H9 (cell line): Measurements from ENCODE around the gene MMEL1. TPM values are rescaled to one million over a fixed set of nuclear protein-coding genes. Genes with fewer than 3 reads are reported as not detected.

Experiments
- DNase-seq: peaks from one replicate; pipeline ENCODE4 v3.0.0-alpha.2; 2017
- H2AFZ ChIP-seq: one replicate; pipeline ENCODE4 v1.6.1; 2013; ENCODE audit warnings: mild to moderate bottlenecking, low read length, control low read depth, moderate library complexity
- H2AK5ac ChIP-seq: 2 replicates; pipeline ENCODE4 v1.6.1; 2013; ENCODE audit warnings: low read length, control low read depth, mixed read lengths; ENCODE audit not compliant: insufficient read length
- H2BK120ac ChIP-seq: one replicate; pipeline ENCODE4 v1.6.1; 2013; ENCODE audit warnings: low read depth, mild to moderate bottlenecking, low read length, control low read depth, inconsistent platforms; ENCODE audit not compliant: poor library complexity, severe bottlenecking
- H2BK12ac ChIP-seq: 2 replicates; pipeline ENCODE4 v1.6.1; 2013; ENCODE audit warnings: low read length, control low read depth, mixed read lengths, low read depth; ENCODE audit not compliant: insufficient read length
- H2BK15ac ChIP-seq: 2 replicates; pipeline ENCODE4 v1.6.1; 2013; ENCODE audit warnings: low read depth, low read length, control low read depth
- H2BK20ac ChIP-seq: one replicate; pipeline ENCODE4 v1.6.1; 2013; ENCODE audit warnings: low read depth, mild to moderate bottlenecking, low read length, control low read depth, inconsistent platforms; ENCODE audit not compliant: poor library complexity, severe bottlenecking
- H2BK5ac ChIP-seq: 2 replicates; pipeline ENCODE4 v1.6.1; 2013; ENCODE audit warnings: low read length, control low read depth, mixed read lengths; ENCODE audit not compliant: insufficient read length
- H3K14ac ChIP-seq: 2 replicates; pipeline ENCODE4 v1.6.1; 2013; ENCODE audit warnings: low read length, control low read depth; ENCODE audit not compliant: insufficient read depth
- H3K18ac ChIP-seq: 2 replicates; pipeline ENCODE4 v1.6.1; 2013; ENCODE audit warnings: low read depth, mild to moderate bottlenecking, mixed read lengths, low read length, control low read depth; ENCODE audit not compliant: insufficient read length
- H3K23ac ChIP-seq: 2 replicates; pipeline ENCODE4 v1.6.1; 2013; ENCODE audit warnings: low read length, control low read depth, mixed read lengths, low read depth; ENCODE audit not compliant: insufficient read length
- H3K23me2 ChIP-seq: 2 replicates; pipeline ENCODE4 v1.6.1; 2013; ENCODE audit warnings: low read depth, mild to moderate bottlenecking, mixed read lengths, low read length, control low read depth; ENCODE audit not compliant: insufficient read length, poor library complexity, severe bottlenecking
- H3K27ac ChIP-seq: 2 replicates; pipeline ENCODE4 v1.5.1; 2013; ENCODE audit warnings: low read length, control low read depth, mixed read lengths, low read depth; ENCODE audit not compliant: insufficient read length
- H3K27me3 ChIP-seq: 2 replicates; pipeline ENCODE4 v1.6.1; 2013; ENCODE audit warnings: low read length, control low read depth, inconsistent platforms; ENCODE audit not compliant: insufficient read depth
- H3K4ac ChIP-seq: 2 replicates; pipeline ENCODE4 v1.6.1; 2013; ENCODE audit warnings: low read depth, mild to moderate bottlenecking, control low read depth, inconsistent platforms, low read length, moderate library complexity
- H3K4me1 ChIP-seq: 2 replicates; pipeline ENCODE4 v1.6.1; 2013; ENCODE audit warnings: low read length, control low read depth, inconsistent platforms; ENCODE audit not compliant: insufficient read depth
- H3K4me2 ChIP-seq: 2 replicates; pipeline ENCODE4 v1.6.1; 2013; ENCODE audit warnings: low read length, control low read depth, mixed read lengths; ENCODE audit not compliant: insufficient read length, insufficient read depth
- H3K56ac ChIP-seq: 2 replicates; pipeline ENCODE4 v1.6.1; 2013; ENCODE audit warnings: low read depth, mild to moderate bottlenecking, mixed read lengths, low read length, control low read depth; ENCODE audit not compliant: insufficient read length
- H3K79me1 ChIP-seq: 2 replicates; pipeline ENCODE4 v1.6.1; 2013; ENCODE audit warnings: low read depth, mild to moderate bottlenecking, moderate library complexity, low read length, control low read depth, inconsistent platforms; ENCODE audit not compliant: insufficient read depth, poor library complexity, severe bottlenecking
- H3K79me2 ChIP-seq: 2 replicates; pipeline ENCODE4 v1.6.1; 2013; ENCODE audit warnings: low read length, control low read depth, inconsistent platforms; ENCODE audit not compliant: insufficient read depth
- H3K9ac ChIP-seq: 2 replicates; pipeline ENCODE4 v1.6.1; 2013; ENCODE audit warnings: low read length, control low read depth, mixed read lengths; ENCODE audit not compliant: insufficient read length; ENCODE audit errors: extremely low read depth
- H3K9me3 ChIP-seq: one replicate; pipeline ENCODE4 v1.6.1; 2013; ENCODE audit warnings: low read depth, low read length, inconsistent platforms; ENCODE audit not compliant: control insufficient read depth
- H3T11ph ChIP-seq: one replicate; pipeline ENCODE4 v1.6.1; 2013; ENCODE audit warnings: mild to moderate bottlenecking, low read length, control low read depth, inconsistent platforms
- H4K20me1 ChIP-seq: one replicate; pipeline ENCODE4 v1.6.1; 2013; ENCODE audit not compliant: control insufficient read depth, insufficient read length, insufficient read depth
- H4K5ac ChIP-seq: 2 replicates; pipeline ENCODE4 v1.6.1; 2013; ENCODE audit warnings: low read depth, mild to moderate bottlenecking, mixed read lengths, low read length, control low read depth; ENCODE audit not compliant: insufficient read length
- H4K8ac ChIP-seq: replicated peaks from 2 replicates; pipeline ENCODE4 v1.6.1; 2013; ENCODE audit warnings: low read length, control low read depth, mixed read lengths, low read depth; ENCODE audit not compliant: insufficient read length
- H4K91ac ChIP-seq: 2 replicates; pipeline ENCODE4 v1.6.1; 2013; ENCODE audit warnings: low read depth, mild to moderate bottlenecking, moderate library complexity, mixed read lengths, low read length, control low read depth; ENCODE audit not compliant: insufficient read length
- H3K27ac Mint-ChIP-seq, 3 experiments: 2 replicates in 2 of 3; 3 replicates in 1 of 3; pipeline ENCODE4 v1.8.0; 2020 to 2021; ENCODE audit warnings: mixed read lengths in 3 of 3, mild to moderate bottlenecking in 1 of 3, moderate library complexity in 1 of 3
- H3K27me3 Mint-ChIP-seq: 2 replicates; pipeline ENCODE4 v1.8.0; 2021; ENCODE audit warnings: low read depth, mild to moderate bottlenecking, moderate library complexity, mixed read lengths
- H3K36me3 Mint-ChIP-seq, 3 experiments: 2 replicates in 2 of 3; 3 replicates in 1 of 3; pipeline ENCODE4 v1.8.0; 2020 to 2021; ENCODE audit warnings: low read depth in 3 of 3, mixed read lengths in 3 of 3; ENCODE audit not compliant: insufficient read depth in 1 of 3
- H3K4me1 Mint-ChIP-seq, 2 experiments: 2 replicates each; pipeline ENCODE4 v1.8.0; 2020; ENCODE audit warnings: mixed read lengths in 2 of 2
- H3K4me3 Mint-ChIP-seq, 2 experiments: 2 replicates in 1 of 2; 3 replicates in 1 of 2; pipeline ENCODE4 v1.8.0; 2020 to 2021; ENCODE audit warnings: mild to moderate bottlenecking in 2 of 2, mixed read lengths in 2 of 2, moderate library complexity in 1 of 2
- H3K9me3 Mint-ChIP-seq, 2 experiments: 2 replicates in 1 of 2; 3 replicates in 1 of 2; pipeline ENCODE4 v1.8.0; 2020; ENCODE audit warnings: mild to moderate bottlenecking in 2 of 2, mixed read lengths in 2 of 2, moderate library complexity in 1 of 2
- CTCF ChIP-seq: fragments of 200-600 bp; sonication (generic); conservative IDR thresholded peaks from 3 replicates; pipeline ENCODE4 v1.8.0; 2021; ENCODE audit warnings: antibody characterized with exemption, mild to moderate bottlenecking
- WGBS: extraction: QIAGEN DNeasy Blood & Tissue Kit; methylation state at CpG from one replicate; pipeline ENCODE4 v1.1.7; 2013; ENCODE audit warnings: missing lambda C conversion rate, low lambda C conversion rate, mixed read lengths; ENCODE audit not compliant: insufficient read length; ENCODE audit errors: extremely low coverage; 5-methylcytosine and 5-hydroxymethylcytosine counted together
- total RNA-seq: library from RNA; stranded (reverse); gene quantifications from 2 replicates; pipeline ENCODE4 v1.2.1, GENCODE V29; 2021

Gene MMEL1
- total RNA-seq, 1 experiment from 2014 or later, result 0.42 TPM

- Histone ChIP-seq H3K56ac (no peak overlapping the region), H3K9ac (no peak overlapping the region)
- no peak overlapping the region for H3K27ac Mint-ChIP-seq
Observed at GRCh38 chr1:2573250-2573920, 59.4 kb downstream of the MMEL1 start.

More at GRCh38 chr1:2573250-2573920, 59.4 kb downstream of the MMEL1 start:
- H4K91ac ChIP-seq, result no peak overlapping the region
- H3T11ph ChIP-seq, result no peak overlapping the region
- H3K4ac ChIP-seq, result no peak overlapping the region
- no peak for TF ChIP-seq CTCF
- no peaks in the 10 kb centered on the region for H3K23me2 ChIP-seq
- no peak overlapping the region for H3K18ac ChIP-seq
- no peak overlapping the region for H2BK5ac ChIP-seq
- no peak overlapping the region for H2BK15ac ChIP-seq
- Mint-ChIP-seq H3K36me3 (peaks cover 0 to 3% (median 3%) of the 10 kb centered on the region in 3 experiments; a peak in 4 of 7 replicates), H3K27me3 (peaks cover 17% of the 10 kb centered on the region), H3K4me3 (no peak overlapping the region), H3K4me1 (0 out of 4 replicates have a peak, but pooled peaks cover 2 to 4% of the 10 kb centered on the region in 2 experiments), H3K9me3 (peaks cover 8 to 16% of the 10 kb centered on the region in 2 experiments)
- H2BK120ac ChIP-seq, result no peak overlapping the region
- H3K23ac ChIP-seq, result no peak overlapping the region
- no peak overlapping the region for H3K27ac ChIP-seq
- no peaks in the 10 kb centered on the region for H3K79me1 ChIP-seq
- DNase-seq, result no peak
- no CpG with 5 or more reads among the region's 8 CpGs for WGBS
- H4K5ac ChIP-seq, result no peak overlapping the region
- H3K79me2 ChIP-seq, result no peaks in the 10 kb centered on the region
- no peak overlapping the region for H2BK20ac ChIP-seq
- no peak overlapping the region for H2BK12ac ChIP-seq
- no peak overlapping the region for H3K4me2 ChIP-seq
- no peak overlapping the region for H4K8ac ChIP-seq
- no peak overlapping the region for H2AK5ac ChIP-seq
- no peaks in the 10 kb centered on the region for H4K20me1 ChIP-seq
- no peaks in the 10 kb centered on the region for H3K4me1 ChIP-seq
- no peaks in the 10 kb centered on the region for H3K27me3 ChIP-seq
- H2AFZ ChIP-seq, result no peak overlapping the region
- no peaks in the 10 kb centered on the region for H3K9me3 ChIP-seq
- H3K14ac ChIP-seq, result no peak overlapping the region
